ENCODE data around the gene STX4.

Gene STX4

GRCh38 chr16:31084584-31085302, 51.4 kb downstream of the STX4 start:
- DNase-seq, result no peak

- no peak for DNase-seq
Measured at GRCh38 chr16:31085411-31085810, 52.1 kb downstream of the STX4 start.

GRCh38 chr16:31085873-31086628, 52.7 kb downstream of the STX4 start:
- no peak for DNase-seq

- DNase-seq, result no peak
Measured at GRCh38 chr16:31086629-31086906, 53.2 kb downstream of the STX4 start.

- DNase-seq, result no peak
Measured at GRCh38 chr16:31087481-31087880, 54.1 kb downstream of the STX4 start.

- DNase-seq, result no peak
Measured at GRCh38 chr16:31087971-31088370, 54.6 kb downstream of the STX4 start.

- no peak for DNase-seq
Measured at GRCh38 chr16:31088459-31089183, 55.3 kb downstream of the STX4 start, which contains the start of gene PRSS53. TSS of gene PRSS53 (minus strand) at chr16:31088943. CDS start at chr16:31088809, 134 bp downstream.

- DNase-seq, result no peak
Measured at GRCh38 chr16:31089199-31089598, 55.8 kb downstream of the STX4 start.
